Esophagus squamous epithelium (tissue), 5 donors: ENCODE results near the gene CPOX. TPM values are rescaled to one million over a fixed set of nuclear protein-coding genes. Genes with fewer than 3 reads are reported as not detected.

Experiments used
- DNase-seq: peaks from one replicate; lab custom pipeline; 2025; lab: John Stamatoyannopoulos, UW
- H3K27ac ChIP-seq, 4 donors: fragments of 200-600 bp; sonication (generic); one replicate each; pipeline ENCODE4 v1.5.1; 2016 to 2019; ENCODE audit warnings: mild to moderate bottlenecking in 1 of 4
- H3K27me3 ChIP-seq, 4 donors: fragments of 200-600 bp; sonication (generic); 1 replicate in 3 of 4; 2 replicates in 1 of 4; pipeline versions ENCODE4 v1.5.1 to v1.6.0; 2017 to 2021; ENCODE audit warnings: antibody characterized with exemption in 1 of 4
- H3K36me3 ChIP-seq, 3 donors: fragments of 200-600 bp; sonication (generic); one replicate each; pipeline ENCODE4 v1.5.1; 2016 to 2019
- H3K4me1 ChIP-seq, 3 donors: fragments of 200-600 bp; sonication (generic); one replicate each; pipeline ENCODE4 v1.5.1; 2017 to 2019
- H3K4me3 ChIP-seq, 4 donors: fragments of 200-600 bp; sonication (generic); 1 replicate in 3 of 4; 2 replicates in 1 of 4; pipeline ENCODE4 v1.5.1; 2016 to 2019; ENCODE audit warnings: mild to moderate bottlenecking in 2 of 4, moderate library complexity in 1 of 4
- H3K9me3 ChIP-seq, 3 donors: fragments of 200-600 bp; sonication (generic); one replicate each; pipeline ENCODE4 v1.5.1; 2016 to 2019
- CTCF ChIP-seq, 6 experiments: fragments of 450-650 bp in 4 of 6; fragments of 200-600 bp in 2 of 6; sonication (generic) in 2 of 6; IDR thresholded peaks; one replicate each; pipeline ENCODE4 v1.5.1; 2016 to 2019; ENCODE audit warnings: antibody characterized with exemption in 6 of 6, mild to moderate bottlenecking in 4 of 6, moderate library complexity in 4 of 6
- POLR2A ChIP-seq, 4 donors: fragments of 450-650 bp; IDR thresholded peaks; one replicate each; pipeline ENCODE4 v1.6.1; 2017; ENCODE audit warnings: antibody characterized with exemption in 4 of 4, mild to moderate bottlenecking in 4 of 4, moderate library complexity in 3 of 4
- WGBS, 2 donors: methylation state at CpG; one replicate each; pipeline ENCODE4 v1.1.5; 2018; 5-methylcytosine and 5-hydroxymethylcytosine counted together
- intact Hi-C: fragments of 100-400 bp; cut with DNase I; formaldehyde crosslinking; loops from one replicate; pipeline ENCODE4 v1.15.0; 2022
- total RNA-seq, 4 donors: library from RNA; depleted of rRNA; stranded (reverse); fragments of >200 nt; gene quantifications; one replicate each; pipeline ENCODE4 v1.1.0, GENCODE V29; 2016
- donor health status: DM: yes; HTN: yes; CAD: no.

The CPOX gene
- total RNA-seq, 4 donors from 2014 or later, result 18.3 to 23.6 (median 21.4) TPM

DNA sequence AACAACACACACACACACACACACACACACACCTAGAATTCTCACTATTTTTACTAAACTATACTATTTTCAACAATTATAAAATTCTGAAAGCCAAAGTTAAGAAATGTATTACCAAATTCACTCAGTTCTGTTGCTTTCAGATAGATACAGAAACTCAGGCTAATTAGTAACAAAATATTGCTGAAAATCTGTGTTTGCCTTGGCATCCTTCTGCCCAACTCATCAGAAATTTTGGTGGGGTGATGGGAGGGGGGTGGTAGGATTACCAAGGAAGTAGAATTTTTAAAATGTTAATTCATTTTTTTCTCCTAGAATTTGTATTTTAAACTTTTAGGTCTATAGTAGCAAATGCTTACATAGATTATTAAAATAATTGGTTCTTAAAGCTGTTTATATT is 2.7 kb upstream of the CPOX start:
- no peaks in the 10 kb centered on the region for H3K36me3 ChIP-seq
- DNase-seq, result no peak
- TF ChIP-seq POLR2A (IDR thresholded peaks at IDR 0.05) (no peak), CTCF (IDR thresholded peaks at IDR 0.05) (no peak)
- H3K27me3 ChIP-seq, result no peaks in the 10 kb centered on the region
- no peaks in the 10 kb centered on the region for H3K9me3 ChIP-seq
- peaks cover 0 to 23% (median 5%) of the 10 kb centered on the region in 3 donors for H3K4me1 ChIP-seq
- no peak overlapping the region for H3K4me3 ChIP-seq
- H3K27ac ChIP-seq, result no peak overlapping the region
- intact Hi-C loops, result no loop called here

GRCh38 chr3:98594628-98595324 is 1.4 kb upstream of the CPOX start:
- H3K4me1 ChIP-seq, result peaks cover 0 to 29% (median 5%) of the 10 kb centered on the region in 3 donors
- 88 to 89% methylated on average over 5 of the region's 5 CpGs for whole genome bisulfite sequencing, 2 donors
- H3K36me3 ChIP-seq, result peaks cover 0 to 13% (median 7%) of the 10 kb centered on the region in 3 donors
- H3K27ac ChIP-seq, result peak overlapping the region in 1 of 4 donors; percentile 3
- no peaks in the 10 kb centered on the region for H3K27me3 ChIP-seq
- intact Hi-C loops, result no loop called here
- H3K4me3 ChIP-seq, result no peak overlapping the region
- no peaks in the 10 kb centered on the region for H3K9me3 ChIP-seq
- DNase-seq, result no peak
- TF ChIP-seq POLR2A (IDR thresholded peaks at IDR 0.05), result no peak
- TF ChIP-seq CTCF (IDR thresholded peaks at IDR 0.05), result no peak

DNA sequence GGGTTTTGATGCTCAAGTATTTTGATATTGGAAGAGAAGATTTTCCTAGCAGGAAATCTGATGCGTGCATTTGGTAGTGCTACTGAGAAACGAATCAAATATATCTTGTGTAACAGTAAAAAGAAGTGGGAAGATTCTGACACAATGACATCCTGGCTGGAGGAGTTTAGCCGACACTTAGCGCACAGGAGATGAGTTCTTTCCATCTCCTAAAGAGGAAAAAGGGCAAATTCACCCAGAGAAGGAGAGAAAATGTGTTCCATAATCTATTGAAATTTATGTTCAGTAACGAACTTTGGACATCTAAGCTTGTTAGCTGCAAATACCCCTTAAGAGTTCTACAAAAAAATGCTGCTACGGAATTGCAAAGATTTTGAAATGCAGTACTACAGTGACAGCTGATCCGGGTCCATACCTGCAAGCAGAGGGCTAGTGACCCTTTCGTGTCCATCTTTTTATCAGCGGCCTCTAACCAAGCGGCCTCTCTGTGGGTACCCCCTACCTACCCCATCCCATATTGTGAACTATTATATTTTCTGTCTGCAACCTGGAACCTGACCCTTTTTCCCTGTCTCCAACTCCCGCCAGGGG is 971 bp downstream of the CPOX start:
- DNase-seq, result no peak
- Histone ChIP-seq H3K4me1 (peaks cover 0 to 32% (median 5%) of the 10 kb centered on the region in 3 donors), H3K36me3 (peaks cover 0 to 35% (median 8%) of the 10 kb centered on the region in 3 donors), H3K27me3 (no peaks in the 10 kb centered on the region), H3K9me3 (no peaks in the 10 kb centered on the region), H3K27ac (peak overlapping the region; percentile 80 to 94 (median 90)), H3K4me3 (peak overlapping the region; percentile 65 to 97 (median 85))
- 16 to 19% methylated on average over 11 of the region's 11 CpGs for WGBS, 2 donors
- TF ChIP-seq CTCF (IDR thresholded peaks at IDR 0.05) (no peak), POLR2A (IDR thresholded peaks at IDR 0.05) (no peak)
- intact Hi-C loops, result no loop called here

- no peak overlapping the region for H3K4me3 ChIP-seq
- H3K4me1 ChIP-seq, result peaks cover 0 to 32% (median 5%) of the 10 kb centered on the region in 3 donors
- DNase-seq, result no peak
- no peaks in the 10 kb centered on the region for H3K27me3 ChIP-seq
- no peak for TF ChIP-seq CTCF (IDR thresholded peaks at IDR 0.05)
- TF ChIP-seq POLR2A (IDR thresholded peaks at IDR 0.05), result no peak
- no peak overlapping the region for H3K27ac ChIP-seq
- H3K9me3 ChIP-seq, result no peaks in the 10 kb centered on the region
- H3K36me3 ChIP-seq, result peaks cover 0 to 65% (median 8%) of the 10 kb centered on the region in 3 donors
- intact Hi-C loops, result no loop called here
- WGBS, 2 donors, result 75 to 79% methylated on average over 2 of the region's 2 CpGs
Measured at GRCh38 chr3:98589331-98590036, 3.9 kb downstream of the CPOX start.

DNA sequence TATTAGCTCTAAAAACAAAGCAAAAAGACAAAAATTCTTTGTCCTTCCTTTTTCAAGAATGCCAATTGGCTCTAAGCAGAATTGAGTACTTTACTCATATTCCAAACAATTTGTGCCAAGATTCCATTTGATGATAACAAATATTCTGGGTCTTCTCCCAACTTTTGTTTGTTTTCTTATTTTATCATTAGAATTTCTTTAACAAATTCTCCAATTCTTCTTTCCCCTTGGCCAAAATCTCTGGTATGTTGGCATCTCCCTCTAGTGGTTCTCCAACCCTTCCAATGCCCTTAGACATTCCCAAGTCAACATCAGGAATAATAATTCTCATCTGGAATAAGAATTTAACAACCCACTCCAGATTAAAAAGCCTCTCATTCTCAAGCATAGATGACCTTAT is 5.3 kb downstream of the CPOX start:
- Histone ChIP-seq H3K27ac (no peak overlapping the region), H3K36me3 (peaks cover 4 to 79% (median 8%) of the 10 kb centered on the region in 3 donors), H3K27me3 (no peaks in the 10 kb centered on the region), H3K9me3 (no peaks in the 10 kb centered on the region), H3K4me1 (peaks cover 0 to 28% (median 5%) of the 10 kb centered on the region in 3 donors), H3K4me3 (no peak overlapping the region)
- TF ChIP-seq CTCF (IDR thresholded peaks at IDR 0.05), result peak in 1 of 6 experiments; percentile 29
- TF ChIP-seq POLR2A (IDR thresholded peaks at IDR 0.05), result no peak
- DNase-seq, result no peak
- intact Hi-C loops, result no loop called here
